HL-60/S4 (cell line): ENCODE results near the gene WASF2.
"Not testable (repeated sequence)": the region's sequence is repeated elsewhere in the genome, so short reads cannot be mapped to it uniquely, and the experiment has no call there.

Source experiments
- in situ Hi-C: fragments of 300-500 bp; cut with MboI; formaldehyde crosslinking; loops from 2 replicates; pipeline ENCODE4 v1.14.3; 2022; ENCODE audit warnings: low sequenced_read_pairs

WASF2 gene

DNA sequence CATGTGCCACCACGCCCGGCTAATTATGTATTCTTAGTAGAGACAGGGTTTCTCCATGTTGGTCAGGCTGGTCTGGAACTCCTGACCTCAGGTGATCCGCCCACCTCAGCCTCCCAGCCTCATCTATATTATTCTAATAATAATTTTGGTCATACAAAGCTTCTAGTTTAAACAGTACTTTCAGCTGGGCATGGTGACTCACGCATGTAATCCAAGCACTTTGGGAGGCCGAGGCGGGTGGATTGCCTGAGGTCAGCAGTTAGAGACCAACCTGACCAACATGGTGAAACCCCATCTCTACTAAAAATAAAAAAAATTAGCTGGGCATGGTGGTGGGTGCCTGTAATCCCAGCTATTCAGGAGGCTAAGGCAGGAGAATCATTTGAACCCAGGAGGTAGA is 26.1 kb downstream of the WASF2 start:
- in situ Hi-C loops, result not testable (repeated sequence)

DNA sequence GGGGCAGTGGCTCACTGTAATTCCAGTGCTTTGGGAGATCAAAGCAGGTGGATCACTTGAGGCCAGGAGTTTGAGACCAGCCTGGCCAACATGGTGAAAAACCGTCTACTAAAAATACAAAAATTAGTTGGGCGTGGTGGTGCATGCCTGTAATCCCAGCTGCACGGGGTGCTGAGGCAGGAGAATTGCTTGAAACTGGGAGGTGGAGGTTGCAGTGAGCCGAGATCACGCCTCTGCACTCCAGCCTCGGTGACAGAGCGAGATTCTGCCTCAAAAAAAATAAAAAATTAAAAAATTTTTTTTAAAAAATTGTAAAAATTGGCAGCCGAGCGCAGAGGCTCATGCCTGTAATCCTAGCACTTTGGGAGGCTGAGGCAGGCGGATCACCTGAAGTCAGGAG is 31.4 kb downstream of the WASF2 start:
- in situ Hi-C loops, result not testable (repeated sequence)

DNA sequence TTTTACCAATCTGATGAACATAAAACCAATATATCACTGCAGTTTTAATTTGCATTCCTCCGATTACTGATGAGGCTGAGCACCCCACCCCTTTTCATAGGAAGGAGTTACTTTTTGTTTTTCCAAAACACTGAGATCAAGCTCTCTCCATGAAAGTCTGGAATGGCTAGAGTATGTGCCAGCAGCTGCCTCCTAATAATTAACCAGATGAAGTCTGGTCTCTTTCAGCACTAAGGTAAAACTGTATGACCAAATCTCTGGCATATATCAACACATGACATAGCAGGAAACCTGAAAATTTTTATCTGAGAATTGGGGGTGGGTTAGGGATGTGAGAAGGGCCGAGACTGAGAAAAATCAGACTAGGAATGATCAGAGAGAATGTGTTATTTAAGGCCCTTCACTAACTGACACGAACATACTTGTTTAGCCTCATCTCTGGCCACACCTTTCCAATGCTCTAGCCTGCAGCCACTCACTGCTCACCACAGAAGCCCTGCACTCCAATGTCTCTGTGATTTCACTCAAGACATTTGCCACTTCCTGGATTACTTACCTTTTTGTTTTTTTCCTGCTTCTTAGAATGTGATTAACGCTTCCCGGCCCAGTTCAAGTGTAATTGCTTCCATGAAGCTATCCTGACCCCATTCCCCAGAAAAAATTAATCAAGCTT is 34.7 kb downstream of the WASF2 start:
- in situ Hi-C loops, result no loop called here

DNA sequence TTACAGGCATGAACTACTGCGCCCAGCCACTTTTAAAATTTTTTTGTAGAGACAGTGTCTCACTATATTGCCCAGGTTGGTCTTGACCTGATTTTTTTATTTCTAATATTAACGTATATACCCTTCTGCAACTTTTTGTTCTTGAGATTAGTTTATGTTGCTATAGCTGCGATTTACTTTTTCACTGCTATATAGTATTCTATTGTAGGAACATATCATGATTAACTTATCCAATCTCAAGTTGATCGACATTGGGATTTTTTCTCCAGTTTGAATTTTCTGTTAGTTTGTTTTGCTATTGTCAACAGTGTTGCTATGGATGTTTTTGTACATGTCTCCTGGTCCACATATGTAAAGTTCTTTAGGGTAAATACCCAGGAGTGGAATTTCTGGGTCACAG is 35.4 kb downstream of the WASF2 start:
- in situ Hi-C loops, result no loop called here

DNA sequence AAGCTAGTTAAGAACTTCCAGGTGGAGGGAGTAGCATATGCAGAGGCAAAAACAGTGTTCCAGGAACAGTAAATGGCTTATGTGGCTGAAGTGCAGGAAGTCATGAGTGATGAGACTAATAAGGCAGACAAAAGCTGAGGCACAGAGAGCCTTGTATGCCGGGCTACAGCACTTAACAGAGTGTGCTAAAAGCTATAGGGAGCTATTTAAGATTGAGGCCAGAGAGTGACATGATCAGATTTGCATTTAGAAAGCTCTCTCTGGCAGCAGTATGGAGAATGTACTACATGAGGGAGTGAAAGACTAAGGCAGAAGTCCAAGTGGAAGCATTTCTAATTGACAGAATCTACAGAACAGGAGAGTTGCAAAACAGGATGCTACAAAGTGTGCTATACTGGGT is 38.6 kb downstream of the WASF2 start:
- in situ Hi-C loops, result no loop called here

DNA sequence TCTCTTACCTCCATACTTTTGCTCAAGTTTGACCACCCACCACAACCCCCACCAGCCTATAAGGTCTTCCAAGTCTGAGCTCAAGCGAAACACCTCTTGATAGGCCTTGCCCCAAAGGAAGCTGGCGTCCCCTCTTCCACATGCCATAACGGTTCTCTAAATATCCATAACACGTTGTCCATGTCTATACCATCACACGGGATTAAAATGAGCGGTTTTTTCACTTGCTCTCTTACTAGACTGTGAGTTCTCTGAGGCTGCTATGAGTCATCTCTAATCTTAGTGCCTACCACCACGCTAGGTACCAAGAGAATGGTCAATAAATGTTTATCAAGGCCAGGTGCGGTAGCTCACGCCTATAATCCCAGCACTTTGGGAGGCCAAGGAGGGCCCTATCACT is 41.0 kb downstream of the WASF2 start:
- in situ Hi-C loops, result no loop called here

DNA sequence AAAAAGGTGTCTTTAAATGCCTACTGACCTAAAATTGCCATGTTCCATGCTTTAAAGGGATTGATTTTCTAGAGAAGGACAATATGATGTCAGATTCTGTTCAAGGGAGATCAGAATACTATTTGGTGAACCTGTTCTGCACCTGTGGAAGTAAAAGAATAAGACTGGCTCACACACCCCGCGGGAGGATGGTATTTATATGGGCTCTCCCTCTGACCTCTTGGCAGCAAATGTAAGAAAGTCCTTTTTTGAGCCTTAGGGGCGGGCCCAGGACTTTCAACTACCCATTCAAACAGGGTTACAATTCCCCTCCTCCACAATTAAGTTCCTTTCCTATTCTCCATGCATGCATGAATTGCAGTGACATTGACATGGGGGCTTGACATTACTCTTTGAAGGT is 42.1 kb downstream of the WASF2 start:
- in situ Hi-C loops, result no loop called here

DNA sequence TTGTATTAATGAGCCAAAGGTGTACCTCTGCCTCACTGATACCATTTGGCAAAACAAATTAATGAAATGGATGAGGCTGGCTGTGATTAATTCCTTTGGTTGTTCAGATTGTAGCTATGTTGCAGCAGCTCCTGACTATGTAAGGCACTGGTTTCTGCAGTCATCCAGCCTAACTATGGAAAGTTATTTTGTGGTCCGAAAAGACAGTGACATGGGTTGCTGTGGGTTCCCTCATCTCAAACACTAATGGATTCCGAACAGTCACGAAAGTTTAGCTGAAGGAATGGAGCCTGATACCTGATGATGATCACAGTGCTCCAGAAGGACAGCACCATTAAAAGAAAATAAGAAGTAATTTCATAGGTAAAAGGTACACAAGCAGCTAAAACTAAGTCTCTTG is 42.6 kb downstream of the WASF2 start:
- in situ Hi-C loops, result no loop called here

DNA sequence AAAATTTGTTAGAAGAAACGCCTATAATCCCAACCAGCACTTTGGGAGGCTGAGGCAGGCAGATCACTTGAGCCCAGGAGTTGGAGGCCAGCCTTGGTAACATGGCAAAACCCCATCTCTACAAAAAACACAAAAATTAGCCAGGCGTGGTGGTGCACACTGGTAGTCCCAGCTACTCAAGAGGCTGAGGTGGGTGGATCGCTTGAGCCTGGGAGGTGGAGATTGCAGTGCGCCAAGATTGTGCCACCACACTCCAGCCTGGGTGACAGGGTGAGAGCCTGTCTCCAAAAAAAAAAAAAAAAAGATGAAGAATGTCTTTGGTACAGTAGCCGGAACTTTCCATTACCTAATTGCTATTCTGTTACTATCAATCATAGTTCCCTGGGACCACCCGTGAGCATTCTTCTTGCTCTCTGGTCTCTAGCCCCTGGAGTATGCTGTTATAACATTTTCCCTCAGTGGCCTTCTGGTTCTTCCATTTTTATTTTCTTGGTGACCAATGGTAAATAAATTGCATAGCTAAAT is 43.4 kb downstream of the WASF2 start:
- in situ Hi-C loops, result no loop called here

DNA sequence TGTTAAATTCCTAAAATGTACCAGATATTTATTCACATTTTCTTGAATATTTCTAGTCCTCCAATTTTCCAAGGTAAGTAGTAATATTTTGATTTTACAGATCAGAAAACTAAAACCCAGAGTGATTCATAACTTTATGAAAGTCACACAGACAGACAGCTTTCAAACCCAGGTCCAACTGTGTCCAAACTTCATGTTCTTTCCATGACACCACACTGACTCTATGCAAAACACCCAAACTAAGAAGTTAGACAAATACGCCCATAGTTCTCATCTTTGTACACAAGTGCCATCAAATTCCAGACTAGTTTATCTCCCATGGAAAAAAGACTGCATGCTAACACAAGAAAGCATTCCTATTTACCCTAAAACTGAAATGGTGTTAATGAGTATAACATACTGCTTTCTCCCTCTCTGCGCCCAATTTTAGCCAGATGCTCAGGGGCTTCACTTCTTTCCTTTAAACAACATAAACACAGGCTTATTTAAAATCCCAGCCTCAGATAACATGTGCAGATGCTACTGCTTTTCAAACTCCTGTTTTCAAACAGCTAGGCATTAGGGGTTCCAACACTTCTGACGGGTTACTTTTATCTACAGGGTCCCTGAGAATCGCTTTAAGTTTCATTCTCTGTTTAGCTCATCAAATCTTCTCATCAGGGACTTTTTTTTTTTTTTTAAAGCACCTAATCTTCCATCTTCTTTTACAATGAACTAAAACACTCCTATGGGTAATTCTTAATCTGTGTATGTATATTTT is 44.6 kb downstream of the WASF2 start:
- in situ Hi-C loops, result no loop called here

DNA sequence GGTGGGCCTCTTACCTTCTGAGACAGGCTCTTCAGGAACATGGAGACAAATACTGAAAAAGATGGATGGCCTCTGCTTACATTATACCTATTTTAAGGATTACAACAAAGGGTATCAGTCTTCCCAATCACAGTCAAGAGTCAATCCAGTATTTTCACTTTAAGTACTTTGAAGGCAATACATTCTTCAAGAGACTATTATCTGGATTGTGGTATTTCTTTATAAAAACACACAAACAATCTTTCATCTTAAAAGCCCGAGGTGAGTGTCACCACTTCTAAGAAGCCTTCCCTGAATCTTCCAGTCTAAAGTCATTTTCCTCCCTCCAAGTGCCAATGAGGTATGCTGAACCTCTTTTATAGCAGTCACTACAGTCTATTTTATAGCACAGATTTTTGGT is 45.3 kb downstream of the WASF2 start:
- in situ Hi-C loops, result no loop called here

DNA sequence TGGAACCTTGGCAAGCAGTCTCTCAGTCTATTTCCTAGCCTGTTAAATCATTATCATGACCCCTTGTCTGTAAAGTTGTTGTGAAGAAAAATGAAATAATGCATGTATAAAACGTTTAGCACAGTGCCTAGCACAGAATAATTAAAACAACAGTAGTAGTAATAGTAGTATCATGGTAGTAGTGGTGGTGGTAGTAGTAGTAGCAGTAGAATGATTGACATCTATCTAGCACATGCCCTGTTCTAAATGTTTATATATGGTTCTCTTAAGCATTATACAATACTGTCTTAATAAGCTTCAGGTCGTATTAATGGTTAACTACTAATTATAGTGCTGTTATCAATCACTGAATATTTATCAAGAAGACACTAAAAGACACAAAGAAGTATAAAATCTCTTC is 50.8 kb downstream of the WASF2 start:
- in situ Hi-C loops, result no loop called here

DNA sequence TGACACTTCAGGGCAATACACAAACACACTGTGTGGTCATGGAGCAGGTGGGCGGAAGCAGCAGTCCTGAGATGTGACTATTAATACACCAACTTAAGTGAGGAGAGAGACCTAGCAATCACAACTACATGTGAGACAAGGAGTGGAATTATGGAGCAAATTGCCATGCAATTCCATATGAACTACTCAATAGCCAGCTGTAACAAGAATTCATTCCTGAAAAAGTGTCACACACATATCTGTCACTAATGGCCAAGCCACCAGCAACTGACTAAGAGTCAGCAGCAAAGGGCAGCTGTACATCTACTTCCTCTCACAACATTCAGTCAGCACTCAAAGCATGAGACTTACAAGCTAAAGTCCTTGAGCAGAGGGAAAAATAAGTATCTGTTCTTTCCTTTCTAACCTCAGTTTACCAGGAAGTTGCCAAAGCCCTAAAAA is 51.3 kb downstream of the WASF2 start:
- in situ Hi-C loops, result no loop called here

DNA sequence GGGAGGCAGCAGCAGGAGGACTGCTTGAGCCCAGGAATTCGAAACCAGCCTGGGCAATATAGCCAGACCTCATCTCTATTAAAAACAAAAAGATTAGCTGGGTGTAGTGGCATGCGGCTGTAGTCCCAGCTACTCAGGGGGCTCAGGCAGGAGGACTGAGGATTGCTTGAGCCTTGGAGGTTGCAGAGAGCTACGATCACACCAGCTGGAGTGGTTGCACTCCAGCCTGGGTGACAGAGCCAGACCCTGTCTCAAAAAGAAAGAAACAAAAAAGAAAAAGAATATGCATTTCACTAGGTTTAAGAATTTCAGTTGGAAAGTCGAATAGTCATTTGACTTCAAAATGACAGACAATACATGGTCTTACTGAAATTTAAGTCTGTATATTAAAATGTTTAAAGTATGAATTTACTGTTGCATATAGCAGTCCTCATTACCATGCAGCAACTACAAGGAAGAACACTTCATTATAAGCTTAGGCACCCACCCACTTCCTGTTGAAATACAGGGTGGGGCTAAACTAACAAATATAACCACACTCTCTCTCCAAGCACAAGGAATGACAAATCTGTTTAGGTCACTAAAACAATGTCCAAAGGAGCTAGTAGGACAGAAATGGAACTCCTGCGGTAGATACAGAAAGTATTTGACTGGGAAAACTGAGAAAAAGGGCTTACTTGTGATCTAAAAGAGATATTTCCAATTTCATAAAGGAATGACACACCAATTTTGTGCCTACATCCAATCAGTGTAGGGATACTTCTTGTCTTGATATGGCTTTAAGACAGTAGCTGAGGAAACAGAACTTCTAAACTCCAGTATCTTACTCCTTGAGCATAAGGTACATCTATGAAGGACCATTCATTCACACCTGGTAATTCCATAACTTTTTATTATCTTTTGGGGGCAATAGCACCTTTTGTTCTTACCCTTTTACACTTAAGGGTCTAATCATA is 53.5 kb downstream of the WASF2 start:
- in situ Hi-C loops, result no loop called here

DNA sequence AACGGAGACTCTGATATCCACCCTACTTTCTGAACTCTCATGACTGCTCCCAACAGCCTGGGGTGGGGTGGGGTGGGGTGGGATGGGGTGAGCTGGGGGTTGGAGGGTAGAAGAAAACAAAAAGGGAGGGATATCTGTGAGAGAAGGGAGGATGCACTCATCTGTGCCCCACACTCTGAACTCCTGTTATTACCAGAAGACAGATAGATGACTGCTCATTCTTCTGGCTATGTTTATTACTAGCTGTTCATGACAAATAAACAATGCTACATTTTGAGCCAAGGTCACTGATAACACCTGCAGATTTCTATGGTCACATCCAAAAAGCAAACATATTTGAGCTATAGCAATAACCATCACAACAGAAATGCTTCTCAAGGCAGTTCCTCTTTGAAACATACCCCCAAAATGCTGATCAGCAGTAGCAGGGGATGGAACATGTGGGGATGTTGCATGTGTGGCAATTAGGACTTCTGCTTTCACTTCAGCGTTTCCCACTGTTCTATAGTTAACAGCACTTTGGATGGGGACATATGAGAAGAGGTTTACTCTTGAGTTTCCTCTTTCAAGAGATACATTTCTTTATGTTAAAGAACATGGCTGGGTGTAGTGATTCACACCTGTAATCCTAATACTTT is 54.3 kb downstream of the WASF2 start:
- in situ Hi-C loops, result no loop called here

DNA sequence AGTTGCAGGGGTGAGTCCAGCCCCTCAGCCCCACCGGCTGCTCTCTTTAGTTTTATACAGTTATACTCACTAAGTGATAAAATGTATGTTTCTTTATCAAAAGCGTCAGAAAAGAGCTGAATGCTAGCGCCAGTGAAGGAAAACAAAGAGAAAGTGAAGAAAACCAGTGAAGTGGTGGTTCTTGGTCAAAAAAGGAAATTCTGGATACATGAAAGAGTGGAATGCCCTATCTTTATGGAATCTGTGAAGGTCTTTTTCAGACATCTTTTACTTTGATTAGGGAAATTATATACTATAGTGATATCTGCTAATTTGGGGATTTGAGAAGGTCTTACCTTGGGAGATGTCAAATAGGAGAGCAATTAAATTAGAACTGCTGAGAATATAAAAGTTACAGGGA is 56.3 kb downstream of the WASF2 start:
- in situ Hi-C loops, result no loop called here

DNA sequence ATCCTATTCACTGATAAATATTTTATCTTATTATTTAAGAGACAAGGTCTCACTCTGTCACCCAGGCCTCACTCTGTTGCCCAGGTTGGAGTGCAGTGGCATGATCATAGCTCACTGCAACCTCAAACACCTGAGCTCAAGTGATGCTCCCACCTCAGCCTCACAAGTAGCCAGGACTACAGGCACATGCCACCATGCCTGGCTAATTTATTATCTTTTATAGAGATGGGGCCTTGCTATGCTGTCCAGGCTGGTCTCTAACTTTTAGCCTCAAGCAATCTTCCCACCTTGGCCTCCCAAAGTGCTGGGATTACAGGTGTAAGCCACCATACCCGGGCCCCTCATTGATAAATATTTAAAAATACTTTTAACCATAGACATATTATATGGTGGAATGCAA is 57.2 kb downstream of the WASF2 start:
- in situ Hi-C loops, result not testable (repeated sequence)

DNA sequence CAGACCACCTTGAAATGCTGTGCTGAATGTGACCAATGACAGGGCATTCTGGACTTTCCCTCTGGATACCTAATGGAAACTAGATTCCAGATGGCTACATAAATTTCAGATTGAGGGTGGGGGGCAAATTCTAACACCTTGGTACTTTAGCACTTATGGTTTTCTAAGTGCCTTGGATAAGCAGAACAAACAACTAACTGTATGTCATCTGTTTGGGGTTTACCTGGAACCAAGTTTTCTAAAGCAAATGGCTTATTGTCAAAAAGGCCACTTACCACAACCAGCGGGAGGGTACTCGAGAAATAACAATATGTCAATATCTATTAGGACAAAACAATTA is 58.4 kb downstream of the WASF2 start:
- in situ Hi-C loops, result no loop called here

DNA sequence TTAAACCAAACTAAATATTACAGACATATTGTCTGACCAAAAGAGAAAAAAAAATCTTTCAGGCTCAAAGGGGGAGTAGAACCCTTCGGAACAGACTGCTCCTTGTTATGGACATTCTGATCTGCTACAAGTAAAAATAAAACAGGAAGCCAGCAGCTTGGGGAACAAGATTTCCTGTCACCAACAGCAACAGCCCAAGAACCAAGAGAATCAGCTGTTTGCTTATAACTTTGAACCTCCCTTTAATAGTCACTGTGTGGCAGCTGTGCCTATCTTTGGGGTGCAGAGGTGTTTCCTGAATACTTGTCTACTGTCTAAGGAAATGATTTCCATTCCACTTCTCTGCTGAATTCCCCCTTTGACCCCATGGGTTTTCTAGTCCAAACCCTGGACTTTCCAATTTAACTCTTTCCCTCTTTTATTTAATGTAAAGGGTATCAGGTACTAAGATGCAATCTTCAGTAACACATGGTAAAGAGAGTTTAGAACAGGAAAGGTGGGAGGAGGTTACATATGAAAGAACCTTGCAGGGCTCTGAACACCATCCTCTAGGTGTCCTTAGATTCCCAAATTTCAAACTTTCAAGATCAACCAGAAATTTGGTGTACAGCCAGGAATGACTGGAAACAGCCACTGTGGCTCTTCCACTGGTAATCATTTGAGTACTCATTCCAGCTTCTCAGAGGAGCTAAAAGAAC is 58.9 kb downstream of the WASF2 start:
- in situ Hi-C loops, result no loop called here

DNA sequence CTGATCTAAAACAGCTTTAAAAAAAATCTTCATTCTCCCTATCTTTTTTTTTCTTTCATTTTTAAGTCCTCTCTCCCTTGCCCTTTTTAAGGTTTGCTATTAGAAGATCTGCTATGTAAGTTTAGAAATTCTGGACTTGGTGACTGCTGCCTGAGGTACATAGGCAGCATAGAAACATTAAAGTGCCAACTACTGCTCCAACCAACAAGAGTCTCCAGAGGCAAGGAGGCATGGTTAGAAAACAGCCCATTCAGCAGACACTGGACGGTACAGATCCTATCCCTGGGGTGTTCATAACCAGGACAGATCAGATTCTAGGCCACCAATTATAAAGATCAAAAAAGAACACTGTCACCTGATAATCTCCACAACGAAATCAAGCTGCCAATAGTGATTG is 60.9 kb downstream of the WASF2 start:
- in situ Hi-C loops, result no loop called here
